GM06990 (cell line): Measurements from ENCODE around the gene SCAMP3.

Source experiments
- DNase-seq: peaks from one replicate; pipeline ENCODE4 v3.0.0-alpha.2; 2011; ENCODE audit not compliant: insufficient read length; ENCODE audit errors: extremely low read depth
- H3K27me3 ChIP-seq: replicated peaks from 2 replicates; pipeline ENCODE4 v1.6.0; 2011; ENCODE audit warnings: low read length; ENCODE audit not compliant: control insufficient read depth, insufficient read depth
- H3K36me3 ChIP-seq: 2 replicates; pipeline ENCODE4 v1.5.1; 2011; ENCODE audit warnings: low read length; ENCODE audit not compliant: control insufficient read depth, insufficient read depth
- H3K4me3 ChIP-seq: replicated peaks from 2 replicates; pipeline ENCODE4 v1.5.1; 2011; ENCODE audit warnings: low read depth, mild to moderate bottlenecking, control low read depth, low read length
- TF ChIP-seq, protein P1 (sequence below): IDR thresholded peaks from 2 replicates; pipeline ENCODE4 v1.5.1; 2011; ENCODE audit warnings: low read length, control low read depth, mild to moderate bottlenecking, inconsistent platforms; ENCODE audit not compliant: insufficient read depth, poor library complexity, severe bottlenecking

Gene SCAMP3

DNA sequence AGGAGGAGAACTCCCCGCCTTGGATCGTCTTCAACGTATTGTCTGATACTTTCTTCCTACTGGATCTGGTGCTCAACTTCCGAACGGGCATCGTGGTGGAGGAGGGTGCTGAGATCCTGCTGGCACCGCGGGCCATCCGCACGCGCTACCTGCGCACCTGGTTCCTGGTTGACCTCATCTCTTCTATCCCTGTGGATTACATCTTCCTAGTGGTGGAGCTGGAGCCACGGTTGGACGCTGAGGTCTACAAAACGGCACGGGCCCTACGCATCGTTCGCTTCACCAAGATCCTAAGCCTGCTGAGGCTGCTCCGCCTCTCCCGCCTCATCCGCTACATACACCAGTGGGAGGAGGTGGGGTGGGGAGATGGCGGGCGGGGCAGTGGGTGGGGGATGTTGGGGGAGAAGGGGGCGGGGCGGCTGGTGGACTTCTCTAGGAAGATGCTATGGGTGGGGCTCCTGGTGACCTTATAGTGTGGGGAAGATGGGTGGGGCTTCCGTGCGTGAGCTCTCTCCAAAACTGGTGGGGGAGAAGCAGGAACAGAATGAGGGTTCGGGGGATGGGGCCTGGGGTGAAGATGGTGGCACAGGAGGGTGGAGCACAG is 20.4 kb upstream of the SCAMP3 start:
- Histone ChIP-seq H3K36me3 (no peaks in the 10 kb centered on the region), H3K27me3 (no peaks in the 10 kb centered on the region), H3K4me3 (no peak overlapping the region)
- no peak for DNase-seq
- TF ChIP-seq, protein P1, sequence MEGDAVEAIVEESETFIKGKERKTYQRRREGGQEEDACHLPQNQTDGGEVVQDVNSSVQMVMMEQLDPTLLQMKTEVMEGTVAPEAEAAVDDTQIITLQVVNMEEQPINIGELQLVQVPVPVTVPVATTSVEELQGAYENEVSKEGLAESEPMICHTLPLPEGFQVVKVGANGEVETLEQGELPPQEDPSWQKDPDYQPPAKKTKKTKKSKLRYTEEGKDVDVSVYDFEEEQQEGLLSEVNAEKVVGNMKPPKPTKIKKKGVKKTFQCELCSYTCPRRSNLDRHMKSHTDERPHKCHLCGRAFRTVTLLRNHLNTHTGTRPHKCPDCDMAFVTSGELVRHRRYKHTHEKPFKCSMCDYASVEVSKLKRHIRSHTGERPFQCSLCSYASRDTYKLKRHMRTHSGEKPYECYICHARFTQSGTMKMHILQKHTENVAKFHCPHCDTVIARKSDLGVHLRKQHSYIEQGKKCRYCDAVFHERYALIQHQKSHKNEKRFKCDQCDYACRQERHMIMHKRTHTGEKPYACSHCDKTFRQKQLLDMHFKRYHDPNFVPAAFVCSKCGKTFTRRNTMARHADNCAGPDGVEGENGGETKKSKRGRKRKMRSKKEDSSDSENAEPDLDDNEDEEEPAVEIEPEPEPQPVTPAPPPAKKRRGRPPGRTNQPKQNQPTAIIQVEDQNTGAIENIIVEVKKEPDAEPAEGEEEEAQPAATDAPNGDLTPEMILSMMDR: no peak

DNA sequence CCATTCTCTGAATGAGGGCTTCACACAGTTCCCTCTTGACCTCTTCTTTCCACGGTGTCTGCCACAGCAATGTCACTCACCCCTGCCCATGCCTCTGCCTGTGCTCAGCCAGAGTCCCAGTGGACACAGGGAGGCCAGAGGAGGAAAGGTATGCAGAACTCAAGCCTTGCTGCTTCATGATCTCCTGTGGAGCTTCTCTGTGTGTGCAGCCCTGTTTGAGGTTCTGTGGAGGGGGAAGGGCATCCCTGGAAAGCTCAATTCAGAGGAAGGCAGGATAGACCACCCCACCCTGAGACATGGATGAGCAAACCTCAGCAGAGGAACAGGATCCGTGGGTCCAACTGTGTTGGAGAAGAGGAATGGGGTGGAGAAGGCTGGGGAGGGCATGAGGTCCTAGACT is 17.1 kb upstream of the SCAMP3 start:
- no peaks in the 10 kb centered on the region for H3K27me3 ChIP-seq
- no peaks in the 10 kb centered on the region for H3K36me3 ChIP-seq
- TF ChIP-seq, protein P1: no peak
- no peak overlapping the region for H3K4me3 ChIP-seq
- DNase-seq: no peak

DNA sequence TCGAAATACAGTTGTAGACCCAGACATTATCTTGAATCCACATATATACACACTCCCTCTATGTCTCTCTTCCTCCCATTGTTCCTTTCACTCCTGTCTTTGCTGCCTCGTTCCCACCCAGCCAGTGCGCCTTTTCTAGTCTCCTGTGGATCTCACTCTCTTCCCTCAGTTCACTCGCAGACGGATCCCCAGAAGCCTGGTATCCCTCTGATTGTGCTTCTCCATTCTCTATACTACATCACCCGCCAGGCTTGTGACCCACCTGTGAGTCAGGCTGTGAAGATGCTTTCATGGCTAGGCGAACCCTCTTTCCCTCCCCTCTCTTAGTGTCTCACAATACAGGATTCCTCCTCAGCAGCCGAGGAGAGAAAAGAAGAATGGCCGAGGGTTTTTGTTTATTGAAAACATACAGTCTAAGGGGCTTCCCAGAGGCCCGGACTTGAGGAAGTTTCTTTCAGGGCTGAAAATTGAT is 16.6 kb upstream of the SCAMP3 start:
- Histone ChIP-seq H3K27me3 (no peaks in the 10 kb centered on the region), H3K36me3 (no peaks in the 10 kb centered on the region), H3K4me3 (peak overlapping the region; percentile 74)
- TF ChIP-seq, protein P1: no peak
- no peak for DNase-seq

DNA sequence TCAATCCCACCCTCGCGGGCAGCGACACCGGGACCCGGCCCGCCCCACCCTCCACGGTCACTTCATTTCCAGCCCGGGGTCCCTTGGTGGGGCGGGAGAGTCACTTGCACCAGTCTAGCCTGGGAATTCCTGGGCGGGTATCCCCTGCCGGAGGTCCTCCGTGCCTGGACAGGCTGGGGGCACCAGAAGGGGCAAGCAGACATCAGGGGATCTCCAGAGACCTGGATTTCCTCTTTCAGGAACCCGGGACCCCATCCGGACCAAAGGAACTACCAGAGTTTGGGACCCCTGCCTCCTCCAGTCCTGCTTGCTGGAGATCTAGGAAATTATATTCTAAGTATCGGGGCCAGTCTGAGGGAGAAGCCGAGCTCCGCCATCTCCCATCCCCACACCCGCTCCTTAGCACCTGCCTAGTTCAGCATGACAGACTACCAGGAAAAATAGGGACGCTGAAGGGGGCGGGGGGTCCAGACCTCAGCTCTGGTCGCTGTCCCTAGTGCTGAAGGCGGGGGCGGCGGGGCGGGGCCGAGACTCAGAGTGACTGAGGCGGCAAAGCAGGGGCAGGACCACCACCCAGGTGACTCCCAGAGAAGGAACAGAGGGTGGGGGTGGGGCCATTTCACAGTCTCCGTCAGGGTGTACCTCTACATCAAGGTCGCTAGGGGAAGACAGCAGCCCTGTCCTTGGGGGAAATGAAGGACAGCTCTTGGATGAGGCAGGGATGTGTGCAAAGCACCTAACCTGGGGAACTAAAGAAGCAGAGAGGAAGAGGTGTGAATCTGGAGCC is 15.9 kb upstream of the SCAMP3 start:
- TF ChIP-seq, protein P1: peak; percentile 46
- H3K36me3 ChIP-seq: no peaks in the 10 kb centered on the region
- no peaks in the 10 kb centered on the region for H3K27me3 ChIP-seq
- DNase-seq: peak; percentile 54
- H3K4me3 ChIP-seq: peak overlapping the region; percentile 74

DNA sequence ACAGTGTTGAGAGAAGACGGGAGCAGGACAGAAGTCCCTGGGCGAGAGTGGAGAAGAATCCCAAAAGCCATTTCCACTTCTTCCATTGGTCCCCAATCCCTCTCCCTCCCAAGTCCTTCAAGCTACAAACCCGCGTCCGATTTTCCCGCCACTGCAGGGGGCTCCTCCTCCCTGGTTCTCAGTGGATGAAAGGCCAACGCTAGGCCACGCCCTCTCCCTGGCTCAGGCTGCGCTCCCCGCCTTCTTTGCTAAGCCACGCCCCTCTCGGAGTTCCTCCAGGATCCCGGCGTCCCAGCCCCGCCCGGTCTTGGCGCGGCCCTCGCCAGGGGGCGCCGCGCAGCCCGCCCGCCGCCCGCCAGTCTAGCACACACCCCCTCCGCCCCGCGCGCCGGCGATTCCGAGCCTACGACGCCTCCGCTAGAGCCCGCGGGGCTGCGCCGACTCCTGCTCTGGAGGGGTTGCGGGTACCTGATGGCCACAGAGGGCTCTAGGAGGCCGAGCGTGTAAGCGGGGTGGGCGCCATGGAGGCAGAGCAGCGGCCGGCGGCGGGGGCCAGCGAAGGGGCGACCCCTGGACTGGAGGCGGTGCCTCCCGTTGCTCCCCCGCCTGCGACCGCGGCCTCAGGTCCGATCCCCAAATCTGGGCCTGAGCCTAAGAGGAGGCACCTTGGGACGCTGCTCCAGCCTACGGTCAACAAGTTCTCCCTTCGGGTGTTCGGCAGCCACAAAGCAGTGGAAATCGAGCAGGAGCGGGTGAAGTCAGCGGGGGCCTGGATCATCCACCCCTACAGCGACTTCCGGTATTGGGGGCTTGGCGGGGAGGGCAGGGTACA is 15.1 kb upstream of the SCAMP3 start, which contains the start of gene HCN3:
Gene HCN3 (plus strand): TSS at position 394 of the 832 bp plus-strand sequence. CDS start 128 bp downstream, at position 522.
- H3K27me3 ChIP-seq: no peaks in the 10 kb centered on the region
- DNase-seq: peak; percentile 90
- peak within 1 kb of the TSS; percentile 74 for H3K4me3 ChIP-seq
- no peaks in the 10 kb centered on the region for H3K36me3 ChIP-seq
- TF ChIP-seq, protein P1: peak; percentile 41
